Measurements from ENCODE around the gene GRPR.

The GRPR gene

GRCh38 chrX:16114611-16115010 is 8.8 kb upstream of the GRPR start:
- no peak for ATAC-seq
- TF ChIP-seq ZNF8 (CRISPR knock-in tag; IDR thresholded peaks at IDR 0.05) (no peak), PATZ1 (CRISPR knock-in tag; IDR thresholded peaks at IDR 0.05; ENCODE audit: borderline replicate concordance) (no peak), ARNTL (CRISPR knock-in tag; IDR thresholded peaks at IDR 0.05; ENCODE audit: borderline replicate concordance, low read depth) (no peak), ZFP3 (CRISPR knock-in tag; IDR thresholded peaks at IDR 0.05) (no peak), ISL1 (CRISPR knock-in tag; IDR thresholded peaks at IDR 0.05) (no peak), ZNF70 (CRISPR knock-in tag; IDR thresholded peaks at IDR 0.05) (no peak), PPARA (CRISPR knock-in tag; IDR thresholded peaks at IDR 0.05; ENCODE audit: borderline replicate concordance) (no peak), CSDC2 (CRISPR knock-in tag; IDR thresholded peaks at IDR 0.05) (no peak), BACH2 (CRISPR knock-in tag; IDR thresholded peaks at IDR 0.05; ENCODE audit: borderline replicate concordance) (no peak), CSRNP3 (CRISPR knock-in tag; IDR thresholded peaks at IDR 0.05) (no peak), ZFP30 (CRISPR knock-in tag; IDR thresholded peaks at IDR 0.05) (no peak), TCF4 (CRISPR knock-in tag; IDR thresholded peaks at IDR 0.05; ENCODE audit: borderline replicate concordance) (no peak), ESRRG (CRISPR knock-in tag; IDR thresholded peaks at IDR 0.05) (no peak)

GRCh38 chrX:16119353-16120220 is 3.8 kb upstream of the GRPR start:
- TF ChIP-seq BACH2 (CRISPR knock-in tag; IDR thresholded peaks at IDR 0.05; ENCODE audit: borderline replicate concordance) (no peak), POU6F1 (CRISPR knock-in tag; IDR thresholded peaks at IDR 0.05; ENCODE audit: borderline replicate concordance, low read depth) (no peak), OSR1 (CRISPR knock-in tag; IDR thresholded peaks at IDR 0.05) (no peak), CREB5 (CRISPR knock-in tag; IDR thresholded peaks at IDR 0.05; ENCODE audit: low read depth) (no peak), SNAI2 (CRISPR knock-in tag; IDR thresholded peaks at IDR 0.05) (no peak), CSDC2 (CRISPR knock-in tag; IDR thresholded peaks at IDR 0.05) (no peak), ISL1 (CRISPR knock-in tag; IDR thresholded peaks at IDR 0.05) (no peak), ZC3H10 (CRISPR knock-in tag; IDR thresholded peaks at IDR 0.05) (no peak), ZNF8 (CRISPR knock-in tag; IDR thresholded peaks at IDR 0.05) (no peak), PPARA (CRISPR knock-in tag; IDR thresholded peaks at IDR 0.05; ENCODE audit: borderline replicate concordance) (no peak), ZFP30 (CRISPR knock-in tag; IDR thresholded peaks at IDR 0.05) (no peak), ARNTL (CRISPR knock-in tag; IDR thresholded peaks at IDR 0.05; ENCODE audit: borderline replicate concordance, low read depth) (no peak), PATZ1 (CRISPR knock-in tag; IDR thresholded peaks at IDR 0.05; ENCODE audit: borderline replicate concordance) (no peak), TSHZ2 (CRISPR knock-in tag; IDR thresholded peaks at IDR 0.05) (no peak), CSRNP3 (CRISPR knock-in tag; IDR thresholded peaks at IDR 0.05) (no peak), ZFP3 (CRISPR knock-in tag; IDR thresholded peaks at IDR 0.05) (no peak), ZNF565 (CRISPR knock-in tag; conservative IDR thresholded peaks at IDR 0.05; ENCODE audit: low read depth) (no peak), RARB (CRISPR knock-in tag; IDR thresholded peaks at IDR 0.05) (no peak)
- ATAC-seq, result no peak
